GM23338 (cell line): ENCODE data around the gene CRACR2B. TPM values are rescaled to one million over a fixed set of nuclear protein-coding genes. Genes with fewer than 3 reads are reported as not detected.

Source experiments
- ATAC-seq: fragments of 200-7000 bp; cut with Tn5 transposase; 3 replicates; pipeline ENCODE4 v1.9.1; 2020
- DNase-seq: peaks from one replicate; pipeline ENCODE4 v3.0.0-alpha.2; 2015; ENCODE audit warnings: low spot score
- H2AFZ ChIP-seq: fragments of 200-600 bp; sonication (generic); 2 replicates; pipeline ENCODE4 v1.8.0; 2016; ENCODE audit warnings: antibody characterized with exemption, mild to moderate bottlenecking, moderate library complexity
- H3F3A ChIP-seq: fragments of 200-600 bp; sonication (generic); replicated peaks from 2 replicates; pipeline ENCODE4 v1.8.0; 2017; ENCODE audit warnings: antibody characterized with exemption, mixed run types, low read depth
- H3K27ac ChIP-seq: fragments of 200-600 bp; sonication (generic); 2 replicates; pipeline ENCODE4 v1.6.1; 2016; ENCODE audit warnings: low read depth
- H3K27me3 ChIP-seq: fragments of 200-600 bp; sonication (generic); 2 replicates; pipeline ENCODE4 v1.8.0; 2016; ENCODE audit warnings: mild to moderate bottlenecking, mixed run types, moderate library complexity; ENCODE audit not compliant: insufficient read depth
- H3K36me3 ChIP-seq: fragments of 200-600 bp; sonication (generic); 2 replicates; pipeline ENCODE4 v1.8.0; 2016; ENCODE audit warnings: mild to moderate bottlenecking; ENCODE audit not compliant: insufficient read depth
- H3K4me1 ChIP-seq: fragments of 200-600 bp; sonication (generic); 2 replicates; pipeline ENCODE4 v1.8.0; 2016; ENCODE audit warnings: mild to moderate bottlenecking, moderate library complexity; ENCODE audit not compliant: insufficient read depth
- H3K4me2 ChIP-seq: fragments of 200-600 bp; sonication (generic); 2 replicates; pipeline ENCODE4 v1.7.1; 2017; ENCODE audit warnings: mixed run types
- H3K4me3 ChIP-seq: fragments of 200-600 bp; sonication (generic); 2 replicates; pipeline ENCODE4 v1.6.1; 2016; ENCODE audit warnings: mixed run types
- H3K79me2 ChIP-seq: fragments of 200-600 bp; sonication (generic); replicated peaks from 2 replicates; pipeline ENCODE4 v1.8.0; 2017; ENCODE audit warnings: mild to moderate bottlenecking; ENCODE audit not compliant: insufficient read depth
- H3K9me2 ChIP-seq: fragments of 200-600 bp; sonication (generic); 2 replicates; pipeline ENCODE4 v1.8.0; 2017; ENCODE audit not compliant: insufficient read depth
- H4K20me1 ChIP-seq: fragments of 200-600 bp; sonication (generic); replicated peaks from 2 replicates; pipeline ENCODE4 v1.8.0; 2017; ENCODE audit warnings: mild to moderate bottlenecking; ENCODE audit not compliant: insufficient read depth
- H3K27ac Mint-ChIP-seq: 2 replicates; pipeline ENCODE4 v1.8.0; 2020; ENCODE audit warnings: inconsistent platforms, mild to moderate bottlenecking, moderate library complexity, mixed read lengths
- H3K27me3 Mint-ChIP-seq: 3 replicates; pipeline ENCODE4 v1.8.0; 2022; ENCODE audit warnings: low read depth, mild to moderate bottlenecking, moderate library complexity, mixed read lengths, inconsistent platforms; ENCODE audit not compliant: insufficient read depth, poor library complexity
- H3K36me3 Mint-ChIP-seq: 3 replicates; pipeline ENCODE4 v1.8.0; 2021; ENCODE audit warnings: low read depth, mild to moderate bottlenecking, inconsistent platforms, moderate library complexity, mixed read lengths
- H3K4me1 Mint-ChIP-seq: 3 replicates; pipeline ENCODE4 v1.8.0; 2020; ENCODE audit warnings: mild to moderate bottlenecking, inconsistent platforms, mixed read lengths
- H3K4me3 Mint-ChIP-seq: 3 replicates; pipeline ENCODE4 v1.8.0; 2021; ENCODE audit warnings: moderate library complexity, mild to moderate bottlenecking, inconsistent platforms, mixed read lengths
- H3K9me3 Mint-ChIP-seq: 3 replicates; pipeline ENCODE4 v1.8.0; 2020; ENCODE audit warnings: moderate library complexity, mild to moderate bottlenecking, inconsistent platforms, mixed read lengths
- CREB1 ChIP-seq: fragments of 250-450 bp; sonication (Bioruptor Pico); IDR thresholded peaks from 2 replicates; pipeline ENCODE4 v1.5.0; 2020; ENCODE audit warnings: low read depth, mild to moderate bottlenecking, moderate library complexity
- EZH2 ChIP-seq: fragments of 200-600 bp; sonication (generic); IDR thresholded peaks from one replicate; pipeline ENCODE4 v1.8.0; 2017; ENCODE audit warnings: antibody characterized with exemption, mild to moderate bottlenecking, low read depth; ENCODE audit not compliant: unreplicated experiment
- EZH2phosphoT487 ChIP-seq: fragments of 200-600 bp; sonication (generic); IDR thresholded peaks from one replicate; pipeline ENCODE4 v1.8.1; 2018; ENCODE audit warnings: antibody characterized with exemption; ENCODE audit not compliant: unreplicated experiment
- JUNB ChIP-seq: IDR thresholded peaks from one replicate; pipeline ENCODE4 v1.6.1; 2016; ENCODE audit warnings: antibody characterized with exemption; ENCODE audit not compliant: unreplicated experiment
- NANOG ChIP-seq: IDR thresholded peaks from 2 replicates; pipeline ENCODE4 v1.6.1; 2016; ENCODE audit warnings: antibody characterized with exemption, borderline replicate concordance
- POLR2AphosphoS5 ChIP-seq: IDR thresholded peaks from 2 replicates; pipeline ENCODE4 v1.6.1; 2016; ENCODE audit warnings: antibody characterized with exemption, low read depth
- STAT1 ChIP-seq: IDR thresholded peaks from one replicate; pipeline ENCODE4 v1.6.1; 2016; ENCODE audit warnings: antibody characterized with exemption; ENCODE audit not compliant: unreplicated experiment
- ZNF114 ChIP-seq: fragments of 250-450 bp; sonication (Bioruptor Pico); IDR thresholded peaks from 2 replicates; pipeline ENCODE4 v1.5.0; 2020; ENCODE audit warnings: mild to moderate bottlenecking, moderate library complexity
- polyA plus RNA-seq: library from polyadenylated mRNA; unstranded; fragments of >200 nt; fragmentation: Nextera tagmentation; extraction: Ambion mirVana; gene quantifications from 2 replicates; pipeline ENCODE4 v1.2.1, GENCODE V29; 2016
- total RNA-seq: library from RNA; depleted of rRNA; stranded (reverse); fragments of >200 nt; shearing (Covaris generic); gene quantifications from 2 replicates; pipeline ENCODE4 v1.2.3, GENCODE V29; 2014
- TF ChIP-seq, protein P1 (sequence below): IDR thresholded peaks from 2 replicates; pipeline ENCODE4 v1.6.1; 2016; ENCODE audit warnings: antibody characterized with exemption
- TF ChIP-seq, protein P2 (sequence below), 2 experiments: fragments of 200-600 bp in 1 of 2; sonication (generic) in 1 of 2; conservative IDR thresholded peaks; 2 replicates each; pipeline versions ENCODE4 v1.5.1 to v1.6.1; 2016 to 2017; ENCODE audit warnings: antibody characterized with exemption in 2 of 2, low read depth in 2 of 2, mild to moderate bottlenecking in 2 of 2, moderate library complexity in 1 of 2
- TF ChIP-seq, protein P3 (sequence below): IDR thresholded peaks from one replicate; pipeline ENCODE4 v1.6.1; 2018; ENCODE audit warnings: antibody characterized with exemption; ENCODE audit not compliant: unreplicated experiment

CRACR2B gene
- total and polyA plus RNA-seq, 2 experiments from 2014 or later = 55.9 to 64.1 TPM

DNA sequence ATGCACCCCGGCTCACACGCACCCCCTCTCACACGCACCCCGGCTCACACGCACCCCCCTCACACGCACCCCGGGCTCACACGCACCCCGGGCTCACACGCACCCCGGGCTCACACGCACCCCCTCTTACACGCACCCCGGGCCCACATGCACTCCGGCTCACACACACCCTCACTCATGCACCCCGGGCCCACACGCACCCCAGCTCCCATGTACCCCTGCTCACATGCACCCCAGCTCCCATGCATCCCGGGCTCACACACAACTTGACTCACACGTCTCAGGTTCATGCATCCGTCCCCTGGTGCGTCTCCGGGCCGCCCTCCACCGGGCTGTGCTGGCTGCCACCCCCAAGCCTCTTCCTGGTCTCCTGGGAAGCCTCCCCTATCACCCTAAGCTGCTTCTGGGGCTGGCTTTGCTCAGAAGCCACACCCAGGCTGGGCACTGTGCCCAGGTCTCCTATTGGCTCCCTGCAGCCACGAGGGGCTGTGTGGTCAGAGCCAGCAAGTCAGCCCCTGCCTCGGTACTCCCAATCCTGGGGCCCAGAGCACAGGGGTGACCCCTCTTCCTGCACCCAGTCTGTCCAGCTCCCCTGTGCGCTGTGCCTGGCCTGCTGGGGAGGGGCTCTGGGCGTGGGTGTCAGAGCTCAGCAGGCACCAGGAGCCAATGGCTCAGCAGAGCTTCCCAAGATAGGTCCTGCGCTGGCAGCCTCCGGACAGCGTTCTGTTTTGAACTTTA is 31.8 kb downstream of the CRACR2B start:
- Histone ChIP-seq H3K4me2 (no peak overlapping the region), H3K79me2 (no peaks in the 10 kb centered on the region), H3K9me2 (no peaks in the 10 kb centered on the region), H3K27me3 (no peaks in the 10 kb centered on the region), H3K4me3 (no peak overlapping the region), H3K4me1 (peaks cover 27% of the 10 kb centered on the region; the same call in 1 of the 2 replicates), H2AFZ (no peak overlapping the region), H3K27ac (no peak overlapping the region), H4K20me1 (peaks cover 35% of the 10 kb centered on the region), H3F3A (peaks cover 11% of the 10 kb centered on the region), H3K36me3 (no peaks in the 10 kb centered on the region)
- peaks cover 34% of the 10 kb centered on the region for H3K4me1 Mint-ChIP-seq
- no peak for TF ChIP-seq EZH2
- TF ChIP-seq, protein P1, sequence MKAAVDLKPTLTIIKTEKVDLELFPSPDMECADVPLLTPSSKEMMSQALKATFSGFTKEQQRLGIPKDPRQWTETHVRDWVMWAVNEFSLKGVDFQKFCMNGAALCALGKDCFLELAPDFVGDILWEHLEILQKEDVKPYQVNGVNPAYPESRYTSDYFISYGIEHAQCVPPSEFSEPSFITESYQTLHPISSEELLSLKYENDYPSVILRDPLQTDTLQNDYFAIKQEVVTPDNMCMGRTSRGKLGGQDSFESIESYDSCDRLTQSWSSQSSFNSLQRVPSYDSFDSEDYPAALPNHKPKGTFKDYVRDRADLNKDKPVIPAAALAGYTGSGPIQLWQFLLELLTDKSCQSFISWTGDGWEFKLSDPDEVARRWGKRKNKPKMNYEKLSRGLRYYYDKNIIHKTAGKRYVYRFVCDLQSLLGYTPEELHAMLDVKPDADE = no peak
- TF ChIP-seq, protein P2, sequence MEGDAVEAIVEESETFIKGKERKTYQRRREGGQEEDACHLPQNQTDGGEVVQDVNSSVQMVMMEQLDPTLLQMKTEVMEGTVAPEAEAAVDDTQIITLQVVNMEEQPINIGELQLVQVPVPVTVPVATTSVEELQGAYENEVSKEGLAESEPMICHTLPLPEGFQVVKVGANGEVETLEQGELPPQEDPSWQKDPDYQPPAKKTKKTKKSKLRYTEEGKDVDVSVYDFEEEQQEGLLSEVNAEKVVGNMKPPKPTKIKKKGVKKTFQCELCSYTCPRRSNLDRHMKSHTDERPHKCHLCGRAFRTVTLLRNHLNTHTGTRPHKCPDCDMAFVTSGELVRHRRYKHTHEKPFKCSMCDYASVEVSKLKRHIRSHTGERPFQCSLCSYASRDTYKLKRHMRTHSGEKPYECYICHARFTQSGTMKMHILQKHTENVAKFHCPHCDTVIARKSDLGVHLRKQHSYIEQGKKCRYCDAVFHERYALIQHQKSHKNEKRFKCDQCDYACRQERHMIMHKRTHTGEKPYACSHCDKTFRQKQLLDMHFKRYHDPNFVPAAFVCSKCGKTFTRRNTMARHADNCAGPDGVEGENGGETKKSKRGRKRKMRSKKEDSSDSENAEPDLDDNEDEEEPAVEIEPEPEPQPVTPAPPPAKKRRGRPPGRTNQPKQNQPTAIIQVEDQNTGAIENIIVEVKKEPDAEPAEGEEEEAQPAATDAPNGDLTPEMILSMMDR (conservative IDR thresholded peaks at IDR 0.05; ENCODE audit: low read depth in 2 of 2) = no peak
- TF ChIP-seq ZNF114 (CRISPR knock-in tag) = no peak
- no peak for TF ChIP-seq STAT1
- TF ChIP-seq POLR2AphosphoS5 = no peak
- TF ChIP-seq JUNB = no peak
- no peak for TF ChIP-seq CREB1
- TF ChIP-seq, protein P3, sequence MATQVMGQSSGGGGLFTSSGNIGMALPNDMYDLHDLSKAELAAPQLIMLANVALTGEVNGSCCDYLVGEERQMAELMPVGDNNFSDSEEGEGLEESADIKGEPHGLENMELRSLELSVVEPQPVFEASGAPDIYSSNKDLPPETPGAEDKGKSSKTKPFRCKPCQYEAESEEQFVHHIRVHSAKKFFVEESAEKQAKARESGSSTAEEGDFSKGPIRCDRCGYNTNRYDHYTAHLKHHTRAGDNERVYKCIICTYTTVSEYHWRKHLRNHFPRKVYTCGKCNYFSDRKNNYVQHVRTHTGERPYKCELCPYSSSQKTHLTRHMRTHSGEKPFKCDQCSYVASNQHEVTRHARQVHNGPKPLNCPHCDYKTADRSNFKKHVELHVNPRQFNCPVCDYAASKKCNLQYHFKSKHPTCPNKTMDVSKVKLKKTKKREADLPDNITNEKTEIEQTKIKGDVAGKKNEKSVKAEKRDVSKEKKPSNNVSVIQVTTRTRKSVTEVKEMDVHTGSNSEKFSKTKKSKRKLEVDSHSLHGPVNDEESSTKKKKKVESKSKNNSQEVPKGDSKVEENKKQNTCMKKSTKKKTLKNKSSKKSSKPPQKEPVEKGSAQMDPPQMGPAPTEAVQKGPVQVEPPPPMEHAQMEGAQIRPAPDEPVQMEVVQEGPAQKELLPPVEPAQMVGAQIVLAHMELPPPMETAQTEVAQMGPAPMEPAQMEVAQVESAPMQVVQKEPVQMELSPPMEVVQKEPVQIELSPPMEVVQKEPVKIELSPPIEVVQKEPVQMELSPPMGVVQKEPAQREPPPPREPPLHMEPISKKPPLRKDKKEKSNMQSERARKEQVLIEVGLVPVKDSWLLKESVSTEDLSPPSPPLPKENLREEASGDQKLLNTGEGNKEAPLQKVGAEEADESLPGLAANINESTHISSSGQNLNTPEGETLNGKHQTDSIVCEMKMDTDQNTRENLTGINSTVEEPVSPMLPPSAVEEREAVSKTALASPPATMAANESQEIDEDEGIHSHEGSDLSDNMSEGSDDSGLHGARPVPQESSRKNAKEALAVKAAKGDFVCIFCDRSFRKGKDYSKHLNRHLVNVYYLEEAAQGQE = no peak
- TF ChIP-seq EZH2phosphoT487 = no peak
- TF ChIP-seq NANOG = no peak
- peaks cover 25% of the 10 kb centered on the region for H3K27me3 Mint-ChIP-seq
- H3K27ac Mint-ChIP-seq = no peak overlapping the region
- H3K4me3 Mint-ChIP-seq = no peak overlapping the region
- peaks cover 3% of the 10 kb centered on the region; the same call in 1 of the 3 replicates for H3K36me3 Mint-ChIP-seq
- DNase-seq (no peak), ATAC-seq (no peak; the same call in 2 of the 3 replicates)
- no peaks in the 10 kb centered on the region; the same call in 2 of the 3 replicates for H3K9me3 Mint-ChIP-seq
